Smooth muscle cell (in vitro differentiated cells): ENCODE data around the gene KIN. TPM values are rescaled to one million over a fixed set of nuclear protein-coding genes. Genes with fewer than 3 reads are reported as not detected.
A peak's percentile ranks its signal among the peaks of the same experiment; 100 is the strongest.

Experiments used
- DNase-seq: peaks from one replicate; lab custom pipeline; 2025; ENCODE audit not compliant: unreplicated experiment; lab: John Stamatoyannopoulos, UW
- H2AFZ ChIP-seq: fragments of 200-600 bp; sonication (generic); 2 replicates; pipeline ENCODE4 v1.6.0; 2016; ENCODE audit warnings: antibody characterized with exemption, low read depth, mild to moderate bottlenecking
- H3F3A ChIP-seq: fragments of 200-600 bp; sonication (generic); 2 replicates; pipeline ENCODE4 v1.6.0; 2017; ENCODE audit warnings: antibody characterized with exemption, low read depth
- H3K27ac ChIP-seq: fragments of 200-600 bp; sonication (generic); 2 replicates; pipeline ENCODE4 v1.5.1; 2016; ENCODE audit warnings: low read depth, mild to moderate bottlenecking
- H3K27me3 ChIP-seq: fragments of 200-600 bp; sonication (generic); 2 replicates; pipeline ENCODE4 v1.6.1; 2016; ENCODE audit warnings: low read depth, mild to moderate bottlenecking
- H3K36me3 ChIP-seq: fragments of 200-600 bp; sonication (generic); 2 replicates; pipeline ENCODE4 v1.5.1; 2016; ENCODE audit warnings: low read depth
- H3K4me1 ChIP-seq: fragments of 200-600 bp; sonication (generic); 2 replicates; pipeline ENCODE4 v1.5.1; 2016; ENCODE audit warnings: low read depth
- H3K4me2 ChIP-seq: fragments of 200-600 bp; sonication (generic); 2 replicates; pipeline ENCODE4 v1.6.0; 2016; ENCODE audit warnings: mild to moderate bottlenecking
- H3K4me3 ChIP-seq: fragments of 200-600 bp; sonication (generic); 2 replicates; pipeline ENCODE4 v1.5.1; 2016; ENCODE audit warnings: mild to moderate bottlenecking
- H3K79me2 ChIP-seq: fragments of 200-600 bp; sonication (generic); 2 replicates; pipeline ENCODE4 v1.6.0; 2016; ENCODE audit warnings: low read depth, mild to moderate bottlenecking
- H3K9ac ChIP-seq: fragments of 200-600 bp; sonication (generic); 2 replicates; pipeline ENCODE4 v1.6.0; 2016; ENCODE audit warnings: low read depth
- H3K9me3 ChIP-seq: fragments of 200-600 bp; sonication (generic); replicated peaks from 2 replicates; pipeline ENCODE4 v1.5.1; 2016; ENCODE audit warnings: low read depth
- H4K20me1 ChIP-seq: fragments of 200-600 bp; sonication (generic); 2 replicates; pipeline ENCODE4 v1.6.0; 2016; ENCODE audit warnings: low read depth
- CTCF ChIP-seq: fragments of 200-600 bp; sonication (generic); IDR thresholded peaks from 2 replicates; pipeline ENCODE4 v1.5.1; 2017; ENCODE audit warnings: borderline replicate concordance, mild to moderate bottlenecking, antibody characterized with exemption; ENCODE audit not compliant: insufficient read depth, poor library complexity, severe bottlenecking
- WGBS: methylation state at CpG from one replicate; pipeline ENCODE4 v1.1.7; 2016; ENCODE audit warnings: low lambda C conversion rate; 5-methylcytosine and 5-hydroxymethylcytosine counted together
- polyA plus RNA-seq: library from polyadenylated mRNA; unstranded; fragments of >200 nt; fragmentation: Nextera tagmentation; extraction: Ambion mirVana; gene quantifications from 2 replicates; pipeline ENCODE4 v1.2.1, GENCODE V29; 2016
- total RNA-seq: library from RNA; depleted of rRNA; stranded (reverse); fragments of >200 nt; gene quantifications from 2 replicates; pipeline ENCODE4 v1.2.3, GENCODE V29; 2014

Gene KIN, protein sequence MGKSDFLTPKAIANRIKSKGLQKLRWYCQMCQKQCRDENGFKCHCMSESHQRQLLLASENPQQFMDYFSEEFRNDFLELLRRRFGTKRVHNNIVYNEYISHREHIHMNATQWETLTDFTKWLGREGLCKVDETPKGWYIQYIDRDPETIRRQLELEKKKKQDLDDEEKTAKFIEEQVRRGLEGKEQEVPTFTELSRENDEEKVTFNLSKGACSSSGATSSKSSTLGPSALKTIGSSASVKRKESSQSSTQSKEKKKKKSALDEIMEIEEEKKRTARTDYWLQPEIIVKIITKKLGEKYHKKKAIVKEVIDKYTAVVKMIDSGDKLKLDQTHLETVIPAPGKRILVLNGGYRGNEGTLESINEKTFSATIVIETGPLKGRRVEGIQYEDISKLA
- 14.0 and 27.9 TPM in 2 replicates for total RNA-seq
- 11.5 and 14.3 TPM in 2 replicates for polyA plus RNA-seq

- DNase-seq = peak; percentile 92
- TF ChIP-seq CTCF = no peak
- peak within 1 kb of the TSS; percentile 65 for H3K27ac ChIP-seq
- peaks cover 98% of the 10 kb centered on the region for H3K79me2 ChIP-seq
- H3K36me3 ChIP-seq = no peaks in the 10 kb centered on the region
- under 1% methylated on average over 50 of the region's 59 CpGs for WGBS
- H3K9me3 ChIP-seq = no peaks in the 10 kb centered on the region
- no peaks in the 10 kb centered on the region for H3F3A ChIP-seq
- peak within 1 kb of the TSS; percentile 89 for H3K4me2 ChIP-seq
- H2AFZ ChIP-seq = peak within 1 kb of the TSS; percentile 94
- peak within 1 kb of the TSS; percentile 94 for H3K4me3 ChIP-seq
- H4K20me1 ChIP-seq = peaks cover 89% of the 10 kb centered on the region
- peaks cover 29% of the 10 kb centered on the region for H3K4me1 ChIP-seq
- H3K9ac ChIP-seq = peak within 1 kb of the TSS; percentile 97
- H3K27me3 ChIP-seq = no peaks in the 10 kb centered on the region
Observed at GRCh38 chr10:7787857-7788638, at the start of gene KIN, which contains the start of gene ATP5F1C. Gene KIN, minus strand, starts transcription at chr10:7787993. Its CDS starts 60 bp downstream, at chr10:7787933. Gene ATP5F1C, plus strand, starts transcription at chr10:7788177. Its CDS starts 31 bp downstream, at chr10:7788208.

DNA sequence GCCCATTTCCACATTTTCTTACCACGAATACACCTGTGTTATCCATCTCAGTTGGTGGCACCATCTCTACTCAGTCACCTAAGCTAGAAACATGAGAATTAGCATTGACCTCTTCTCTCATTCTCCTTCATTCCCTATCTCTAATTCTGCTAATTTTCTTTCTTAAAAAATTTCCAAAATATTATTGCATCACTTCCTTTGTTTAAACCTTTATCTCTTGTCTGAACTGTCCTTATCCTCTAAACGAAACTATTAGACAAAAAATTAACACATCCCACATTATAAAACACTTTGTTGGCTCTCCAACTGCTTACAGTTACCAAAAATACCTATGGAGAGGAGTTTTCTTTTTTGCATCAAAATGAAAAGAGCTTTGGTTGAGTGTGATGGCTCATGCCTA, 48.8 kb upstream of the KIN start:
- DNase-seq = no peak
- no peaks in the 10 kb centered on the region for H3K36me3 ChIP-seq
- no peak overlapping the region for H3K27ac ChIP-seq
- WGBS = 97% methylated on average over 2 of the region's 2 CpGs
- no peak overlapping the region for H3K4me3 ChIP-seq
- H3K9ac ChIP-seq = no peak overlapping the region
- H3K4me2 ChIP-seq = no peak overlapping the region
- no peak overlapping the region for H2AFZ ChIP-seq
- no peaks in the 10 kb centered on the region for H3K4me1 ChIP-seq
- no peak for TF ChIP-seq CTCF
- H3K27me3 ChIP-seq = no peaks in the 10 kb centered on the region
- H3K79me2 ChIP-seq = peaks cover 42% of the 10 kb centered on the region
- H3K9me3 ChIP-seq = no peaks in the 10 kb centered on the region
- H3F3A ChIP-seq = no peaks in the 10 kb centered on the region
- H4K20me1 ChIP-seq = peaks cover 35% of the 10 kb centered on the region

- H3K27me3 ChIP-seq = no peaks in the 10 kb centered on the region
- over 99% methylated on average over 3 of the region's 3 CpGs for WGBS
- H3K4me1 ChIP-seq = no peaks in the 10 kb centered on the region
- no peak overlapping the region for H3K27ac ChIP-seq
- no peak overlapping the region for H3K9ac ChIP-seq
- H3K9me3 ChIP-seq = no peaks in the 10 kb centered on the region
- no peak for TF ChIP-seq CTCF
- no peak for DNase-seq
- H3F3A ChIP-seq = no peaks in the 10 kb centered on the region
- H3K4me2 ChIP-seq = no peak overlapping the region
- H3K79me2 ChIP-seq = peaks cover 42% of the 10 kb centered on the region
- peaks cover 43% of the 10 kb centered on the region for H4K20me1 ChIP-seq
- H3K36me3 ChIP-seq = no peaks in the 10 kb centered on the region
- no peak overlapping the region for H3K4me3 ChIP-seq
- H2AFZ ChIP-seq = no peak overlapping the region
Observed at GRCh38 chr10:7834262-7834661, 46.5 kb upstream of the KIN start.
